HL-60 (cell line): ENCODE data around the gene SHB.

Experiments used
- POLR2AphosphoS5 ChIP-seq: IDR thresholded peaks from 2 replicates; pipeline ENCODE4 v1.6.1; 2012; ENCODE audit warnings: low read depth
- SPI1 ChIP-seq: IDR thresholded peaks from 2 replicates; pipeline ENCODE4 v1.6.1; 2012; ENCODE audit warnings: low read depth, mild to moderate bottlenecking, borderline replicate concordance
- TF ChIP-seq, protein P1 (sequence below): IDR thresholded peaks from one replicate; pipeline ENCODE4 v1.5.1; 2011; ENCODE audit warnings: low read length, control low read depth, inconsistent platforms; ENCODE audit not compliant: insufficient read depth
- TF ChIP-seq, protein P2 (sequence below): IDR thresholded peaks from 2 replicates; pipeline ENCODE4 v1.6.1; 2012; ENCODE audit warnings: low read depth; ENCODE audit not compliant: insufficient replicate concordance

DNA sequence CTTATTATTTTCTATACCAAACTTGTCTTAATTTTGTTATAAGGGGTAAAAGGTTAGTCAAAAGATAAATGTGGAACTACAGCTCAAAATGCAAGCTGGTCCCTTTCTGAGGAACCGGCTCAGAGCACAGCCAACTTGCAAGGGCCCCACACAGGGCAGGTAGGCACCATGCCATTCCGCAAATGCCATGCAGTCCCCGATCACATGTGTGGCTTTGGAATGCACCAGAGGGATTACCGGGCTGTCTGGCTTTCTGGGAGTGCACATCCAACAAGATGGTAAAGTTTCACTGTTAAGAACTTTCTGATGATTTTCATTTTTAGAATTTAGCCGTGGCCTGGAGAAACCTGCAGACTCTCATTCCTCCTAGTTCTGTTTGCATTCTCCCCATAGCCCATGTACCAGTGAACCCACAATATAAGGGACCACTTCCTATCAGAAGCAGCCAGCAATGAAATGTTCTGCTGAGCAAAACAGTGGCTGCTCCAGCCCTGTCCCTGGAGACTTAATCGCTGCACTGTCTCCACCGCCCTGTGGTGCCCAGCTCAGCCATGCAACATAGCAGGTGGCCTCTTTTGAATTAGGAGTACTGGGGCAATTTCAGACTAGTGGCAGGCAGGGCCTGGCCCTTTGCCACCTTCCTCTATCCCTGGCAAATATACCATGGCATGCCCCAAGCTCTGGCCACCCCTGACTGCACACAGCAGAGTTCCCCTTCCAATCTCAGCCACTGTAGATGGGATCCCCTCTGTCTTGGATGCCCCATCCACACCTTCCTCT lies 11.4 kb downstream of the SHB start:
- TF ChIP-seq, protein P1, sequence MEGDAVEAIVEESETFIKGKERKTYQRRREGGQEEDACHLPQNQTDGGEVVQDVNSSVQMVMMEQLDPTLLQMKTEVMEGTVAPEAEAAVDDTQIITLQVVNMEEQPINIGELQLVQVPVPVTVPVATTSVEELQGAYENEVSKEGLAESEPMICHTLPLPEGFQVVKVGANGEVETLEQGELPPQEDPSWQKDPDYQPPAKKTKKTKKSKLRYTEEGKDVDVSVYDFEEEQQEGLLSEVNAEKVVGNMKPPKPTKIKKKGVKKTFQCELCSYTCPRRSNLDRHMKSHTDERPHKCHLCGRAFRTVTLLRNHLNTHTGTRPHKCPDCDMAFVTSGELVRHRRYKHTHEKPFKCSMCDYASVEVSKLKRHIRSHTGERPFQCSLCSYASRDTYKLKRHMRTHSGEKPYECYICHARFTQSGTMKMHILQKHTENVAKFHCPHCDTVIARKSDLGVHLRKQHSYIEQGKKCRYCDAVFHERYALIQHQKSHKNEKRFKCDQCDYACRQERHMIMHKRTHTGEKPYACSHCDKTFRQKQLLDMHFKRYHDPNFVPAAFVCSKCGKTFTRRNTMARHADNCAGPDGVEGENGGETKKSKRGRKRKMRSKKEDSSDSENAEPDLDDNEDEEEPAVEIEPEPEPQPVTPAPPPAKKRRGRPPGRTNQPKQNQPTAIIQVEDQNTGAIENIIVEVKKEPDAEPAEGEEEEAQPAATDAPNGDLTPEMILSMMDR = no peak
- TF ChIP-seq, protein P2, sequence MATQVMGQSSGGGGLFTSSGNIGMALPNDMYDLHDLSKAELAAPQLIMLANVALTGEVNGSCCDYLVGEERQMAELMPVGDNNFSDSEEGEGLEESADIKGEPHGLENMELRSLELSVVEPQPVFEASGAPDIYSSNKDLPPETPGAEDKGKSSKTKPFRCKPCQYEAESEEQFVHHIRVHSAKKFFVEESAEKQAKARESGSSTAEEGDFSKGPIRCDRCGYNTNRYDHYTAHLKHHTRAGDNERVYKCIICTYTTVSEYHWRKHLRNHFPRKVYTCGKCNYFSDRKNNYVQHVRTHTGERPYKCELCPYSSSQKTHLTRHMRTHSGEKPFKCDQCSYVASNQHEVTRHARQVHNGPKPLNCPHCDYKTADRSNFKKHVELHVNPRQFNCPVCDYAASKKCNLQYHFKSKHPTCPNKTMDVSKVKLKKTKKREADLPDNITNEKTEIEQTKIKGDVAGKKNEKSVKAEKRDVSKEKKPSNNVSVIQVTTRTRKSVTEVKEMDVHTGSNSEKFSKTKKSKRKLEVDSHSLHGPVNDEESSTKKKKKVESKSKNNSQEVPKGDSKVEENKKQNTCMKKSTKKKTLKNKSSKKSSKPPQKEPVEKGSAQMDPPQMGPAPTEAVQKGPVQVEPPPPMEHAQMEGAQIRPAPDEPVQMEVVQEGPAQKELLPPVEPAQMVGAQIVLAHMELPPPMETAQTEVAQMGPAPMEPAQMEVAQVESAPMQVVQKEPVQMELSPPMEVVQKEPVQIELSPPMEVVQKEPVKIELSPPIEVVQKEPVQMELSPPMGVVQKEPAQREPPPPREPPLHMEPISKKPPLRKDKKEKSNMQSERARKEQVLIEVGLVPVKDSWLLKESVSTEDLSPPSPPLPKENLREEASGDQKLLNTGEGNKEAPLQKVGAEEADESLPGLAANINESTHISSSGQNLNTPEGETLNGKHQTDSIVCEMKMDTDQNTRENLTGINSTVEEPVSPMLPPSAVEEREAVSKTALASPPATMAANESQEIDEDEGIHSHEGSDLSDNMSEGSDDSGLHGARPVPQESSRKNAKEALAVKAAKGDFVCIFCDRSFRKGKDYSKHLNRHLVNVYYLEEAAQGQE = no peak
- no peak for TF ChIP-seq SPI1
- no peak for TF ChIP-seq POLR2AphosphoS5
